Measurements from ENCODE around the gene ENGASE. TPM values are rescaled to one million over a fixed set of nuclear protein-coding genes. Genes with fewer than 3 reads are reported as not detected.

Gene ENGASE
- total RNA-seq, result 10 to 100 TPM; 29.9 to 64.8 (median 57.1) TPM

GRCh38 chr17:79074649-79075445, at the start of gene ENGASE:
Gene ENGASE, plus strand, starts transcription at chr17:79074824. Its CDS starts 121 bp downstream, at chr17:79074945.
- no peaks in the 10 kb centered on the region for H3K9me3 ChIP-seq
- H3K27ac ChIP-seq, result peak within 1 kb of the TSS; percentile 81 to 96 (median 88)
- peak; percentile 85 to 93 for DNase-seq (ENCODE audit: low spot score in 2 of 2)
- H3K4me3 ChIP-seq, result peak within 1 kb of the TSS; percentile 68 to 91 (median 80)
- peaks cover 0 to 28% (median 11%) of the 10 kb centered on the region in 4 donors for H3K4me1 ChIP-seq
- no peaks in the 10 kb centered on the region for H3K27me3 ChIP-seq
- TF ChIP-seq CTCF (IDR thresholded peaks at IDR 0.05), result no peak
- peak; percentile 47 to 75 for TF ChIP-seq POLR2A (IDR thresholded peaks at IDR 0.05)
- TF ChIP-seq EP300 (IDR thresholded peaks at IDR 0.05), result peak in 1 of 2 donors; percentile 62
- H3K36me3 ChIP-seq, result peaks cover 0 to 28% (median 0%) of the 10 kb centered on the region in 3 donors
- 0 to 2% methylated on average over 18 to 56 of the region's 106 CpGs for WGBS, 2 donors

DNA sequence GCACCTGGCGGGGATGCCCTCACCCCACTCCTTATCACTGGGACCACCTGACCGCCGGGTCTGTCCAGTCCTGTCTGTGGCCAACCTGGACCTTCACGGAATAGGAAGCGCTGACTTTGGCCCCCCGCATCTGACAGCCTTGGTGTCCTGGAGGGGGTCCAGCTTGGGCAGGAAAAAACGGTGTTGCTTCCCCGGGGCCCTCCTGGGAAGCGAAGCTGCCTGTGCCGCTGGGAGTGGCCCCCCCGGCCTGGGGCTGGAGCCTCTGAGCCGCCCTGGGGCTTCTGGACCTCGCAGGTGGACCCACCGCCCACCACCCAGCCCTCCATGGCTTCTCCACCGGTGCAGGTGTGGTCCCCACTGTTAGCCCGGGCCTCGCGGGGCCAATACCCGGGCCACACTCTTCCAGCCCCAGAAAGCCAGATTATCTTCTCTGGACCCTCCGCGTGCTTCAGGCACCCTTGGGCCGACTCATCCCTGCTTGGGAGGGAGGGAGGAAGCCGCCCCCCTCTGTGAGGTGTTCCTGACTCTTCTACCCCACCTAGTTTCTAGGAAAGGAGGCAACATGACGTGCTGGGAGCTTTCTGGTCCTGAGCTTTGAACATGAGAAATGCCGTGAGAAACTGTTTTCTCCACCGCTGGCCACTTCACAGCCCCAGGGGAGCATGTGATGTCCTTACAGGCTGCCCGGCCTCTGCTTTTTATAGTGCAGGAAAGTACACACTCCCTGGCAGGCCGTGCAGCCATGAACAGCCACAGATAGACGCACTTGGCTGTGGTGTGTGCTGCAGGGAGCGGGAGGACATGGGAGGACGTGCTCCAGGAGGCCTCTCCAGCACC, 49.5 kb upstream of the ENGASE start:
- no peaks in the 10 kb centered on the region for H3K9me3 ChIP-seq
- TF ChIP-seq EP300 (IDR thresholded peaks at IDR 0.05), result peak in 1 of 2 donors; percentile 38
- TF ChIP-seq POLR2A (IDR thresholded peaks at IDR 0.05), result no peak
- peak overlapping the region; percentile 46 to 78 (median 72) for H3K4me3 ChIP-seq
- H3K27me3 ChIP-seq, result peaks cover 0 to 5% of the 10 kb centered on the region in 2 donors
- 55 to 61% methylated on average over 18 to 26 of the region's 31 CpGs for WGBS, 2 donors
- peaks cover 0 to 87% (median 44%) of the 10 kb centered on the region in 4 donors for H3K4me1 ChIP-seq
- peak in 1 of 2 donors; percentile 14 for DNase-seq (ENCODE audit: low spot score in 2 of 2)
- no peaks in the 10 kb centered on the region for H3K36me3 ChIP-seq
- peak overlapping the region in 2 of 4 donors; percentile 60 to 86 for H3K27ac ChIP-seq

GRCh38 chr17:79026376-79027273, 48.0 kb upstream of the ENGASE start:
- Histone ChIP-seq H3K9me3 (no peaks in the 10 kb centered on the region), H3K36me3 (no peaks in the 10 kb centered on the region), H3K27me3 (peaks cover 0 to 5% of the 10 kb centered on the region in 2 donors), H3K4me1 (peaks cover 0 to 82% (median 41%) of the 10 kb centered on the region in 4 donors), H3K27ac (peak overlapping the region; percentile 22 to 86 (median 47)), H3K4me3 (peak overlapping the region in 2 of 4 donors; percentile 13 to 78)
- 57 to 71% methylated on average over 15 to 16 of the region's 16 CpGs for WGBS, 2 donors
- DNase-seq (ENCODE audit: low spot score in 2 of 2), result peak in 1 of 2 donors; percentile 21
- TF ChIP-seq POLR2A (IDR thresholded peaks at IDR 0.05), result no peak
- TF ChIP-seq CTCF (IDR thresholded peaks at IDR 0.05), result no peak
- peak; percentile 40 to 71 for TF ChIP-seq EP300 (IDR thresholded peaks at IDR 0.05)

GRCh38 chr17:79027274-79027924, 47.2 kb upstream of the ENGASE start:
- H3K9me3 ChIP-seq, result no peaks in the 10 kb centered on the region
- WGBS, 2 donors, result 26 to 42% methylated on average over 6 to 10 of the region's 10 CpGs
- peaks cover 0 to 83% (median 41%) of the 10 kb centered on the region in 4 donors for H3K4me1 ChIP-seq
- H3K27ac ChIP-seq, result peak overlapping the region; percentile 15 to 86 (median 26)
- TF ChIP-seq CTCF (IDR thresholded peaks at IDR 0.05) (no peak), EP300 (IDR thresholded peaks at IDR 0.05) (no peak), POLR2A (IDR thresholded peaks at IDR 0.05) (no peak)
- DNase-seq (ENCODE audit: low spot score in 2 of 2), result peak in 1 of 2 donors; percentile 11
- peak overlapping the region in 1 of 4 donors; percentile 78 for H3K4me3 ChIP-seq
- H3K27me3 ChIP-seq, result peaks cover 0 to 5% of the 10 kb centered on the region in 2 donors
- H3K36me3 ChIP-seq, result no peaks in the 10 kb centered on the region

Data from tibial nerve (tissue), 4 donors.